8988T (cell line): ENCODE data around the gene DNM3.

ENCODE experiments used
- DNase-seq: peaks from one replicate; pipeline ENCODE4 v3.0.0; 2011

DNM3 gene

DNA sequence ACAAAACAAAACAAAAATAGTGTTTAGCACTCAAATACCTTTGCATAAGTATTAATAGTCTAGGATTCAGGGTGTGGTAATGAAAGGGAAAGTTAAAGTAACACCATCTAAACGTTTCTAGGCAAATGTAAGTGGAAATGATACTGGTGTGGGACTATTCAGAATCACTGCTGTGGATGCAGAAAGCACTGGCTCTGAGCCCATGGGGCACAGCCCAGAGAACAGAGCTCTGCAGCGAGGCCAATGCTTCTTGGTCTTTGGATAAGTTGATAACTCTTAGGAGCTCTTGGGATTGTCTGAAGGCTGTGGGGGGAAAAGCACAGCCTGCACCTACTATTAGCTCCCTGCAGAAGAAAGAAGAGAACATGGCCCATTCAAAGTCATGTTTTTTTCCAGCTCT lies 21.4 kb upstream of the DNM3 start:
- no peak for DNase-seq

GRCh38 chr1:171826973-171827372 lies 14.3 kb upstream of the DNM3 start:
- DNase-seq: no peak

DNA sequence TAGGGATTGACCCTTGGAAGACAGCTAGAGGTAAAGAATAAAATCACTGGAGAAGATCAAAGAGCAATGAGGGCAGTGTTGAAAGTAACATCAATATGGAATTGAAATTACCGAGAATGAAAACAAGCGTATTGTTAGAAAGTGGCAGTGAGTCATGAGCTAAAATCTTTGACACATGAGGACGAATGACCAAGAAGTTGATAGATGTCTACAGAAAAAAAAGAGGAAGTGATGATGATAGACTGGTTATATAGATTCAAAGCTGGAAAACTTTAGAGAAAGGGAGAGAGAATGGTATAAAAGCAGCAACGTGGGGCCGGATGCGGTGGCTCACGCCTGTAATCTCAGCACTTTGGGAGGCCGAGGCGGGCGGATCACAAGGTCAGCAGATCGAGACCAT lies 12.5 kb upstream of the DNM3 start:
- no peak for DNase-seq

DNA sequence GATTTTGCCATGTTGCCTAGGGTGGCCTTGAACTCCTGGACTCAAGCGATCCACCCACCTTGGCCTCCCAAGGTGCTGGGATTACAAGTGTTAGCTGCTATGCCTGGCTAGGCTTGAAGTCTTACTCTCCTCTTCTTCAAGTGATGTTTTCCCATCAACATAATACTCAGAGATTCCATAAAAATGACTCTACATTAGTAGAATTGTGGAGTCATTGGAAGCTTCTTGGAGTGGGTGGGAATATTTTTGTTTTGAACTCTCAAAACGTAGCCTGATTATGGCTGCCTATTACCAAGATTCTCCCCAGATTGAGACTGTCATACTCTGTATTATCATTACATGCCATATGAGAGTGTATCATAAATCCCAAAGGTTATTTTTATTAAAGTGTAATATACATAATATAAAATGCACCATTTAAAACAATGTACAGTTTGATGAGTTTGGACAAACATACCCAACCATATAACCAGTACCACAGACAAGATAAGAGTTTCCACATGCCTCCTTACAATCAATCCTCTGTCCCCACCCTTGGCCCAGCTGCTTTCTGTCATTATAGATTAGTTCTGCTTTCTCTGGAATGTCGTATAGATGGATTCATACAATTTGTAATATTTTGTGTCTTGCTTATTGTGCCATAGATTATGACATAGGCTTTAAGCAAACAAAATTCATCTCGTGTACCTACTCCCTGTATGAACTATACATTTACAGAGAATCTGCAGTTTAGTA lies 8.0 kb upstream of the DNM3 start:
- no peak for DNase-seq

DNA sequence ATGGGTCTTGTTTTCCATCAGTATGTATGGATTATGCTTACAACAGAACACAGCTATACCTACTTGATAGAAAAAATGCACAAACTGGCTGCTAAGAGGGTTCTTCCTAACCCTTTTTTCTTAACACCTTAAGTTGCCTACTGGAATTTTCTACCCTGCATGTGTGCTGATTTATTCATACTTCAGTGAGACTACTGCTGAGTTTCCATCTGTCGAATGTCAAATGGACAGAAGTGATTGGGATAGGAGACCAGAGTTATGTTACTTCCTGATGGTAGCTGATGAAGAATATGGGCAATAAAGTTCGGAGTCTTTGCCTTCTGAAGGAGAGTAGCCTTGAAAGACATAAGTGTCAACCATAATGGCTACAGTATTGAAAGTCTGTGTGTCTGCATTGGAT lies 6.5 kb upstream of the DNM3 start:
- no peak for DNase-seq

DNA sequence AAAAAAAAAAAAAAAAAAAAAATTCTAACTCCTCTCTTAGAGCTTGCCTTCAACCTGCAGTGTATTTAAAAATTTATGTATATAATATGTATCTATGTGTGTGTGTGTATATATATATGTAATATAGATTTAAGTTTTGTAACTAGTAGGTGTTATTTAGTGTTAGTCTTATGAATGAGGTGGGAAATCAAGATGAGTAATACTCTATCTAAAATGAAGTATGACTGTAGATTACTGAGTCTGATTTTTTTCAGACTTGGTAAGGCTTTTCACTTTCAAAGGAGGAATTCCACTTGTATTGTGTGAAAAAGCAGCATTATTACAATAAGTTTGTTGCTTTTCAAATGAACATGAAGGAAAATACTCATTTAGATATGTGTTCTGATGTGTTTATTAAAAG lies 5.4 kb upstream of the DNM3 start:
- no peak for DNase-seq

DNA sequence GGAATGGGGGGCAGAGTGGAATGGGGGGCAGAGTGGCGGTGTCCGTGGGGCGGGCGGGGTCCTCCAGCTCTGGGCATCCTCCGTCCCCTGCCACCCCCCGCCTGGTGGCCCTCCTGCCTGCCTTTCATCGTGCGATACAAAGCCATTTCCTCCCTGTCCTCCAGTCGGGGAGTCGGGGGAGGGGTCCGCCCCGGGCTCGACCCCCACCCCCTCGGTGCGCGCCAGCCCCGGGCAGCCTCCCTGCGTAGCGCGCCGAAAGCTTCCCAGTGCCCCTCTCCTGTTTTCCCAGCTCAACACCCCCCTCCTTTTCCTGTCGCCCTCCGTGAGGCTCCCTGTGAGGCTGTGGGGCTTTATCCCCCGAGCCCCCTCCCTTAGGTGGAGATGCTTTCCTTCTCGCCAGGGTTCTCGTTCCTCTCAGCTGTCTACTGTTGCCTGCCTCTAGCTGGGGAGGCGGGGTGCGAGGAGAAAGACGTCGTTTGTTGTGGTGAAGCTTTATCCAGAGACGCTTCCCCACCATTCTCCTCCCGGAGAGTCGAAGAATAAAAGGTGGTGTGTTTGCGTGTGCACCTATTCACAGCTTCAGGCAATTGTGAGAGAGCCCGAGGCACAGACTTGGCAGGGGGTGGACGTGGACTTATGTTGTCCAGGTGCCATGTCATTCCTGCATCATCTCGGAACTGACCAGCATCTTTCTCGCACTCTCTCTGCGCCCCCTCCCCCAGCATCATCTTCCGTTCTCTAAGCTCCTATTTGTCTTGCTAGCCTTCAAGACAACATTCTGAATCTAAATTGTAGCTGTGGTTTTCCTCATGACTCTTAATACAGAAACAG lies 848 bp downstream of the DNM3 start:
- DNase-seq: no peak

GRCh38 chr1:171844381-171844780 lies 3.1 kb downstream of the DNM3 start:
- no peak for DNase-seq

DNA sequence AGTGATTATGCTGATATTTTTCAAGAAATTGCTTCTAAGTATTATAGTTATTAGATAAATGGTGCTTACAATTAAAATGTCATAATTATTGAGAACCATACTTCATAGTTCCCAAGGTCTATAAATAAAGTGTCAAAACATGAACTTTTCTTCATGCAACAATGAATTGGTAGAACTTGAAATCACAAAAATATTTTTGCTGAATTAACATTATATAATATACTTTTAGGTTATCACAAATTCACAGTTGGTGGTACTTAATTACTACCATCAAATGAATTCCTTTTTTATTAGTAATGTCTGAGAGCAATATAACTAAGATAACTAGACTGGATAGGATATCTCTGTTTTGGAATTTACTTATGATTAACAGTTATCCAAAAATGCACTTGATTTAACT lies 4.7 kb downstream of the DNM3 start:
- DNase-seq: no peak

GRCh38 chr1:171849245-171849898 lies 8.1 kb downstream of the DNM3 start:
- DNase-seq: no peak

GRCh38 chr1:171850651-171851350 lies 9.5 kb downstream of the DNM3 start:
- no peak for DNase-seq

DNA sequence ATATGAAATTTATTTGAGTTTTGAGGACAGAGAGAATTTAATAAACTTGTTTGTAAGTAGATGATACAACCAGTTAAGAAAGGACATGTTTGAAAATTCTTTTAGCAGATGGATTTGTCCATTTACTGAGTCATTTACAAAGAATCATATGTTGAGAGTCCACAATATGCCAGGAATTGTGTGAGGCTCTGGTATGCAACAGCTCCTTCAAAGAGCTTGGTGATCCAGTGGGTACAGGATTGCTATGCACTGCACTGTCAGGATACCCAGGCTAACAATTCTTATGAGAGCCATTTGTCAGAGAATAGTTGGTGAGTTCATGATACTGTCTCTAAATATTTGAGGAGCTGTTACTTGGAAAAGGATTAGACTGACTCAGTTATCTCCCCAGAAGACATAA lies 11.0 kb downstream of the DNM3 start:
- no peak for DNase-seq

DNA sequence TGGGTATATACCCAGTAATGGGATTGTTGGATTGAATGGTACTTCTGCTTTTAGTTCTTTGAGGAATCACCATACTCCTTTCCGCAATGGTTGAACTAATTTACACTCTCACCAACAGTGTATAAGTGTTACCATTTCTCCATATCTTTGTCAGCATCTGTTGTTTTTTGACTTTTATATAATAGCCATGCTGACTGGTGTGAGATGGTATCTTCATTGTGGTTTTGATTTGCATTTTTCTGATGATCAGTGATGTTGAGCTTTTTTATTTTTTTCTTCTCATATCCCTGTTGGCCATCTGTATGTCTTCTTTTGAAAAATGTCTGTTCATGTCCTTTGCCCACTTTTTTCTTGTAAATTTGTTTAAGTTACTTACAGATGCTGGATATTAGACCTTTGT lies 14.1 kb downstream of the DNM3 start:
- no peak for DNase-seq

DNA sequence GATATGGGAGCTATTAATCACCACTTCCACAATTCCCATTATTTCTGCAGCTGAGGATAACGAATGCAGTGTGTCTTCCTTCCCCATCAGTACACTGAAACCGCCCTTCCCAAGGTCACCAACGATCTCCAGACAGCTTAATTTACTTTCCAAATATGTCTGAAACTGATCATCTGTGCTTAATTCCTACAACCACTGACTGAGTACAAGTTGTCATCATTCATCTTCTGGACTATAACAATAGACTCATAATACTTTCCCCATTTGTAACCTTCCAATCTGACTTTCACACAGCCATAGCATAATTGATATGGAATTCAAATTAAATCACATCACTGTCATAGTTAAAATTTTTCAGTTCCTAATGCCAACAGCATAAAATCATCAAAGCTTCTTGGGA lies 17.4 kb downstream of the DNM3 start:
- DNase-seq: no peak

DNA sequence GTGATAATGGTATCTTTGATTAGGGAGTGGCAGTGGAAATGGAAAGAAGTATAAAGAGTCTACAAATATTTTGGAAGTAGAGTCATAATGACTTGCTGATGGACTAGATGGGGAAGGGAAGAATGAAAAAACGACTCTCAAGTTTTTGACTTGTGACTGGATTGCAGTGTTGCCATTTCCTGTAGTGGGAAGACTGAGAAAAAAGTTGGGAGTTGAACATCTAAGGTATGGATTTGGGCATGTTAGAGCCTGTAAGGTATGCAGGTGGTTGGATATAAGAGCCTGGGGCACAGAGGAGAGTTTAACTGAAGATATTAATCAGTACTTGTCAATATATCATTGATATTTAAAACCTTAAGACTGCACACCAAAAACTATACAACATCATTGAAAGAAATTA lies 19.4 kb downstream of the DNM3 start:
- DNase-seq: no peak

GRCh38 chr1:171863531-171863930 lies 22.2 kb downstream of the DNM3 start:
- no peak for DNase-seq

DNA sequence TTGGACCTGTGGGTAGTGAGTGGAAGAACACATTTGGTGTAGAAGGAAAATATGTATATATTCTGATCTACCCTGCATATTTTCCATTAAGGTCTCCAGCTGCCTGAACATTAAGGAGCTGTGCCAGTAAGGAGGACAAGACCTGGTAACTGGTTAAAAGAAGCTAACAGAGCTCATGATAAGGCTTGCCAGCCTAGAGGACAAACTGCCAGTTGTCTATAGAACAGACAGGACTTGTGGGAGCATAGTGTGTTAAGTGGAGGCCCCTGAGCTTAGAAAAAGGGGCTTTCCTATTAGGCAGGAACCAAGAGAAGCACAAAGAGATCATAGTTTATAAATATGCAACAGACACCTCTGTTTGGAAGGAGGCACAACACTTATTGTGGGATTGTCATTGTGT lies 23.0 kb downstream of the DNM3 start:
- no peak for DNase-seq

- no peak for DNase-seq
These were observed 23.8 kb downstream of the DNM3 start for GRCh38 chr1:171865106-171865505.

- no peak for DNase-seq
These were observed 25.9 kb downstream of the DNM3 start for GRCh38 chr1:171867236-171867635.

DNA sequence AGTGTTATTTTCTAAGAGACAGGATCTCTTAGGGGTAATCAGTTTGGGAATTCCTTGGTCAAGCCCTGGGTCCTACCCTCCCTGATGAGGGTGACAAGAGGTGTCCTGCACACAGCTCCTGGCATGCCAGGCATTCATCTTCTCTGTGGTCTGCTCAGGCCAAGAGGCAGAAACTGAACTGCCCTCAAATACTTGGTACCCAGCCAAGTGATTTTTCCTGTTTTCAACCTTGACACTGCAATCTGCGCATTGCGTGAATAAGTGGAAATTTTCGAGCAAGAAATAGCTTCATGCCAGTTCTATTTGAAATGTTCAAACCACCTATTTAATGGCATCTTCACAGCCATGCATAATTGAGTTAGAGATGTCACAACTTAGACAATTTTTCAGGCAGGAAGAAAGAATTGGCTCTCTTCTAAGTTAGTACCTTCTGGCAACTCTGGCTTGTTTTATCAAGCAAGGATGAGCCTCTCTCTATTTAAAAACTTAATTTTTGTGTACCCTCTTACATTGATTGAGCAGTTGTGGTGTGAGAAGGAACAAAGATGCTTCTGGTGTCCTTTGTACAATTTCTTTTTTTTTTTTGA lies 27.0 kb downstream of the DNM3 start:
- DNase-seq: no peak

- DNase-seq: no peak
These were observed 27.8 kb downstream of the DNM3 start for GRCh38 chr1:171869097-171869496.

DNA sequence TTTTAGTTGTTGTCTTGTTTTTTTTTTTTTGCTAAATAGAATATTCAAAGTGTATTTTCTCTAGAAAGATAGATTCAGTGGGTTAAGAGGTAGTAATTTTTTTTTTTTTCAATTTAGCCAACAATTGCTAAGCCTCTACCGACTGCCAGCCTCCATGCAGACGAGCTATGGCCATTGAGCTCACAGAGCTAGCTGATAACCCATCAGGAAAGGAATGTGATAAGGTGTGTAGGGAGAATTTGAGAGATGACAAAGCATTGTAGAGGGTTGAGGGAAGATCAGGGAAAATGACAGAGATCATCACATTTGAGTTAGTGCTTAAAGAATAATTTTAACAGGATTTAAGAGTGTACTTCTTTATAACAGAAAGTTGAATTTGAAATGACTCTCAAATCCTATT lies 30.6 kb downstream of the DNM3 start:
- DNase-seq: no peak

DNA sequence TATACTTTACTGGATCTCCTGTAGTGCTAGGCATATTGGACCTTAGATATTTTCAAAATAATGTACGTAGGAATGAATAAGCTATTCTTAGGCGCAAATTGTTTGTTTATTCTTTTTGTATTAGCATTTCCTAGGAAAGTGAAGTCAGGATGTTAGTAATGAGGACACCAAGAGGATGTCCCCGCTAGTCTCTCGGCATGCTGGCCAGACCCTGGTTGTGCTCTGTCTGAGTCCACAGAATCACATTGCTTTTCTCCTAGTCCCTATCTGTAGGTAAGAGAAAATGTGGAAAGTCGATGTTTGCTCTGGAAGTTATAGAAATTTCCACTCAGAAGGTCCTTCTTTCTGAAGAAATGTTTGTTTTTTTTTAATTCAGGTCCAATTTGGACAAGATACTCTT lies 31.1 kb downstream of the DNM3 start:
- no peak for DNase-seq
